ENCODE results near the gene ATP8A2. TPM values are rescaled to one million over a fixed set of nuclear protein-coding genes. Genes with fewer than 3 reads are reported as not detected.

Gene ATP8A2
- total RNA-seq, 1 donor from 2014 or later: 0.27 TPM

GRCh38 chr13:25457566-25457965 lies 85.8 kb downstream of the ATP8A2 start:
- Histone ChIP-seq H3K36me3 (no peaks in the 10 kb centered on the region), H3K4me3 (no peak overlapping the region), H3K27ac (replicated peaks) (no peak overlapping the region), H3K9me3 (replicated peaks) (no peaks in the 10 kb centered on the region), H3K27me3 (ENCODE audit: low read depth) (peaks cover 16% of the 10 kb centered on the region), H3K4me1 (no peaks in the 10 kb centered on the region)
- DNase-seq: no peak
- no peak for TF ChIP-seq CTCF (IDR thresholded peaks at IDR 0.05; ENCODE audit: borderline replicate concordance)
- intact Hi-C loops (cut with micrococcal nuclease): no loop called here

GRCh38 chr13:25462301-25463125 lies 90.7 kb downstream of the ATP8A2 start:
- no peak for TF ChIP-seq CTCF (IDR thresholded peaks at IDR 0.05; ENCODE audit: borderline replicate concordance)
- Histone ChIP-seq H3K36me3 (no peaks in the 10 kb centered on the region), H3K27me3 (ENCODE audit: low read depth) (peaks cover 39% of the 10 kb centered on the region), H3K4me3 (no peak overlapping the region), H3K9me3 (replicated peaks) (no peaks in the 10 kb centered on the region), H3K27ac (replicated peaks) (no peak overlapping the region), H3K4me1 (no peaks in the 10 kb centered on the region)
- intact Hi-C loops (cut with micrococcal nuclease): no loop called here
- no peak for DNase-seq

- Histone ChIP-seq H3K27ac (replicated peaks) (no peak overlapping the region), H3K4me1 (no peaks in the 10 kb centered on the region), H3K36me3 (no peaks in the 10 kb centered on the region), H3K27me3 (ENCODE audit: low read depth) (peaks cover 49% of the 10 kb centered on the region), H3K4me3 (no peak overlapping the region), H3K9me3 (replicated peaks) (no peaks in the 10 kb centered on the region)
- no peak for TF ChIP-seq CTCF (IDR thresholded peaks at IDR 0.05; ENCODE audit: borderline replicate concordance)
- intact Hi-C loops (cut with micrococcal nuclease): no loop called here
- DNase-seq: no peak
Observed at GRCh38 chr13:25463496-25463895, 91.7 kb downstream of the ATP8A2 start.

GRCh38 chr13:25466880-25467279 lies 95.1 kb downstream of the ATP8A2 start:
- DNase-seq: no peak
- no peak overlapping the region for H3K27ac ChIP-seq (replicated peaks)
- H3K36me3 ChIP-seq: no peaks in the 10 kb centered on the region
- no peaks in the 10 kb centered on the region for H3K9me3 ChIP-seq (replicated peaks)
- peaks cover 74% of the 10 kb centered on the region for H3K27me3 ChIP-seq (ENCODE audit: low read depth)
- intact Hi-C loops (cut with micrococcal nuclease): no loop called here
- H3K4me1 ChIP-seq: no peaks in the 10 kb centered on the region
- no peak for TF ChIP-seq CTCF (IDR thresholded peaks at IDR 0.05; ENCODE audit: borderline replicate concordance)
- H3K4me3 ChIP-seq: no peak overlapping the region

- Histone ChIP-seq H3K9me3 (replicated peaks) (no peaks in the 10 kb centered on the region), H3K36me3 (no peaks in the 10 kb centered on the region), H3K27ac (replicated peaks) (no peak overlapping the region), H3K27me3 (ENCODE audit: low read depth) (peaks cover 89% of the 10 kb centered on the region), H3K4me3 (no peak overlapping the region), H3K4me1 (no peaks in the 10 kb centered on the region)
- intact Hi-C loops (cut with micrococcal nuclease): no loop called here
- no peak for DNase-seq
- no peak for TF ChIP-seq CTCF (IDR thresholded peaks at IDR 0.05; ENCODE audit: borderline replicate concordance)
Observed at GRCh38 chr13:25468325-25469168, 96.8 kb downstream of the ATP8A2 start.

All from left ventricle myocardium inferior (tissue), 1 donor.